Measurements from ENCODE around the gene TRIM28.

GRCh38 chr19:58578012-58578925 lies 34.4 kb downstream of the TRIM28 start:
- TF ChIP-seq POLR2A (IDR thresholded peaks at IDR 0.05; ENCODE audit: low read length) (no peak), GATA1 (IDR thresholded peaks at IDR 0.05; ENCODE audit: low read depth, low read length) (no peak)

Measured in erythroblast (primary cell).